ENCODE measurements around the gene RHOT1.

Gene RHOT1

GRCh38 chr17:32189343-32189742, 47.0 kb downstream of the RHOT1 start:
- H3K27me3 ChIP-seq, result no peaks in the 10 kb centered on the region
- TF ChIP-seq CTCF (IDR thresholded peaks at IDR 0.05; ENCODE audit: low read depth, low read length), result no peak
- no peaks in the 10 kb centered on the region for H3K9me3 ChIP-seq
- H3K4me3 ChIP-seq (ENCODE audit: low read depth, low read length), result no peak overlapping the region
- H3K36me3 ChIP-seq, result no peaks in the 10 kb centered on the region
- no peak for DNase-seq
- H3K4me1 ChIP-seq, result no peaks in the 10 kb centered on the region

GRCh38 chr17:32191306-32191705, 49.0 kb downstream of the RHOT1 start:
- Histone ChIP-seq H3K4me1 (no peaks in the 10 kb centered on the region), H3K36me3 (no peaks in the 10 kb centered on the region), H3K4me3 (ENCODE audit: low read depth, low read length) (no peak overlapping the region), H3K27me3 (no peaks in the 10 kb centered on the region), H3K9me3 (no peaks in the 10 kb centered on the region)
- TF ChIP-seq CTCF (IDR thresholded peaks at IDR 0.05; ENCODE audit: low read depth, low read length), result no peak
- DNase-seq, result no peak

- TF ChIP-seq CTCF (IDR thresholded peaks at IDR 0.05; ENCODE audit: low read depth, low read length), result no peak
- Histone ChIP-seq H3K4me3 (ENCODE audit: low read depth, low read length) (no peak overlapping the region), H3K9me3 (no peaks in the 10 kb centered on the region), H3K27me3 (no peaks in the 10 kb centered on the region), H3K36me3 (no peaks in the 10 kb centered on the region), H3K4me1 (no peaks in the 10 kb centered on the region)
- no peak for DNase-seq
These were observed 50.1 kb downstream of the RHOT1 start for GRCh38 chr17:32192379-32192778.

GRCh38 chr17:32197987-32198386, 55.7 kb downstream of the RHOT1 start:
- Histone ChIP-seq H3K4me3 (ENCODE audit: low read depth, low read length) (no peak overlapping the region), H3K9me3 (no peaks in the 10 kb centered on the region), H3K27me3 (no peaks in the 10 kb centered on the region), H3K4me1 (no peaks in the 10 kb centered on the region), H3K36me3 (0 out of 2 replicates have a peak, but pooled peaks cover 3% of the 10 kb centered on the region)
- no peak for TF ChIP-seq CTCF (IDR thresholded peaks at IDR 0.05; ENCODE audit: low read depth, low read length)
- no peak for DNase-seq

- H3K36me3 ChIP-seq, result no peaks in the 10 kb centered on the region; the same call in 1 of the 2 replicates
These were observed 64.6 kb downstream of the RHOT1 start for GRCh38 chr17:32206861-32207260.

GRCh38 chr17:32208436-32208835, 66.1 kb downstream of the RHOT1 start:
- no peak for DNase-seq
- TF ChIP-seq CTCF (IDR thresholded peaks at IDR 0.05; ENCODE audit: low read depth, low read length), result no peak

More at GRCh38 chr17:32206861-32207260, 64.6 kb downstream of the RHOT1 start:
- DNase-seq, result no peak
- H3K4me3 ChIP-seq (ENCODE audit: low read depth, low read length), result no peak overlapping the region
- TF ChIP-seq CTCF (IDR thresholded peaks at IDR 0.05; ENCODE audit: low read depth, low read length), result no peak
- no peaks in the 10 kb centered on the region for H3K4me1 ChIP-seq
- H3K27me3 ChIP-seq, result no peaks in the 10 kb centered on the region
- H3K9me3 ChIP-seq, result no peaks in the 10 kb centered on the region

More at GRCh38 chr17:32208436-32208835, 66.1 kb downstream of the RHOT1 start:
- no peaks in the 10 kb centered on the region for H3K27me3 ChIP-seq
- no peaks in the 10 kb centered on the region; the same call in 1 of the 2 replicates for H3K36me3 ChIP-seq
- H3K4me3 ChIP-seq (ENCODE audit: low read depth, low read length), result no peak overlapping the region
- no peaks in the 10 kb centered on the region for H3K9me3 ChIP-seq
- no peaks in the 10 kb centered on the region for H3K4me1 ChIP-seq
